PC-3 (cell line): Measurements from ENCODE around the gene EMILIN2. TPM values are rescaled to one million over a fixed set of nuclear protein-coding genes. Genes with fewer than 3 reads are reported as not detected.

ENCODE experiments used
- ATAC-seq: fragments of 200-7000 bp; cut with Tn5 transposase; 2 replicates; pipeline ENCODE4 v1.9.1; 2020; ENCODE audit warnings: mild to moderate bottlenecking, moderate library complexity
- BruUV-seq: library from RNA; stranded (reverse); fragments of 400-500 nt; replicated peaks from 2 replicates; lab custom pipeline; 2021; lab: Mats Ljungman, UMichigan
- CTCF ChIA-PET: fragments of 300-600 bp; sonication (Branson Sonifier 250); formaldehyde crosslinking; loops from one replicate; lab custom pipeline; 2022; ENCODE audit warnings: antibody characterized with exemption; lab: Charles Lee
- POLR2A ChIA-PET: fragments of 300-600 bp; sonication (Branson Sonifier 250); formaldehyde crosslinking; loops from one replicate; lab custom pipeline; 2022; ENCODE audit warnings: antibody characterized with exemption; ENCODE audit not compliant: unreplicated experiment; lab: Charles Lee
- DNase-seq: peaks from one replicate; pipeline ENCODE4 v3.0.0-alpha.2; 2015
- H2AFZ ChIP-seq: fragments of 300-600 bp; sonication (generic); 2 replicates; pipeline ENCODE4 v1.6.0; 2016; ENCODE audit warnings: antibody characterized with exemption, low read length
- H3F3A ChIP-seq: fragments of 300-600 bp; sonication (generic); one replicate; pipeline ENCODE4 v1.6.0; 2017; ENCODE audit warnings: antibody characterized with exemption, low read length, control low read depth, mild to moderate bottlenecking; ENCODE audit not compliant: unreplicated experiment
- H3K27ac ChIP-seq: fragments of 300-600 bp; sonication (generic); 2 replicates; pipeline ENCODE4 v1.5.1; 2016; ENCODE audit warnings: mild to moderate bottlenecking, low read length
- H3K27me3 ChIP-seq: fragments of 300-600 bp; sonication (generic); 2 replicates; pipeline ENCODE4 v1.6.1; 2016; ENCODE audit warnings: low read length, mixed read lengths
- H3K36me3 ChIP-seq: fragments of 300-600 bp; sonication (generic); 2 replicates; pipeline ENCODE4 v1.6.1; 2016; ENCODE audit warnings: low read depth, mixed run types, low read length, mixed read lengths
- H3K4me1 ChIP-seq: fragments of 300-600 bp; sonication (generic); 2 replicates; pipeline ENCODE4 v1.5.1; 2016; ENCODE audit warnings: low read length; ENCODE audit not compliant: insufficient read depth
- H3K4me2 ChIP-seq: fragments of 300-600 bp; sonication (generic); 2 replicates; pipeline ENCODE4 v1.6.0; 2016; ENCODE audit warnings: low read length
- H3K4me3 ChIP-seq: fragments of 300-600 bp; sonication (generic); 2 replicates; pipeline ENCODE4 v1.5.1; 2016; ENCODE audit warnings: mild to moderate bottlenecking, low read length, mixed read lengths
- H3K79me2 ChIP-seq: fragments of 300-600 bp; sonication (generic); 2 replicates; pipeline ENCODE4 v1.6.1; 2017; ENCODE audit warnings: low read length, mixed read lengths
- H3K9ac ChIP-seq: fragments of 300-600 bp; sonication (generic); 2 replicates; pipeline ENCODE4 v1.6.0; 2016; ENCODE audit warnings: mild to moderate bottlenecking, low read length
- H3K9me2 ChIP-seq: fragments of 300-600 bp; sonication (generic); replicated peaks from 2 replicates; pipeline ENCODE4 v1.6.1; 2016; ENCODE audit warnings: mixed run types, low read length, mixed read lengths
- H3K9me3 ChIP-seq: fragments of 300-600 bp; sonication (generic); 2 replicates; pipeline ENCODE4 v1.6.1; 2016; ENCODE audit warnings: low read length, mixed read lengths
- H4K20me1 ChIP-seq: fragments of 300-600 bp; sonication (generic); 2 replicates; pipeline ENCODE4 v1.6.1; 2016; ENCODE audit warnings: low read length, mixed read lengths
- CTCF ChIP-seq: fragments of 300-600 bp; sonication (generic); conservative IDR thresholded peaks from 2 replicates; pipeline ENCODE4 v1.5.1; 2017; ENCODE audit warnings: antibody characterized with exemption, low read depth, mild to moderate bottlenecking, low read length
- EZH2 ChIP-seq: fragments of 300-600 bp; sonication (generic); IDR thresholded peaks from one replicate; pipeline ENCODE4 v1.6.1; 2017; ENCODE audit warnings: antibody characterized with exemption, mild to moderate bottlenecking, low read length; ENCODE audit not compliant: unreplicated experiment
- EZH2phosphoT487 ChIP-seq: fragments of 300-600 bp; sonication (generic); IDR thresholded peaks from 2 replicates; pipeline ENCODE4 v1.6.1; 2018; ENCODE audit warnings: mild to moderate bottlenecking, antibody characterized with exemption, low read length, borderline replicate concordance
- intact Hi-C: fragments of 100-400 bp; cut with micrococcal nuclease; formaldehyde crosslinking; loops from 2 replicates; pipeline ENCODE4 v1.9.0; 2023
- total RNA-seq: library from RNA; depleted of rRNA; stranded (reverse); fragments of >200 nt; gene quantifications from 2 replicates; pipeline ENCODE4 v1.2.3, GENCODE V29; 2014

EMILIN2 gene
- total RNA-seq, 1 experiment from 2014 or later: 17.1 TPM

GRCh38 chr18:2896990-2897389, 50.2 kb downstream of the EMILIN2 start:
- no peak for TF ChIP-seq CTCF
- TF ChIP-seq EZH2: no peak
- TF ChIP-seq EZH2phosphoT487: no peak
- Histone ChIP-seq H3K4me3 (no peak overlapping the region), H3F3A (no peaks in the 10 kb centered on the region), H4K20me1 (no peaks in the 10 kb centered on the region), H3K36me3 (no peaks in the 10 kb centered on the region), H3K4me2 (no peak overlapping the region), H2AFZ (no peak overlapping the region), H3K9me3 (no peaks in the 10 kb centered on the region), H3K9me2 (no peaks in the 10 kb centered on the region), H3K79me2 (no peaks in the 10 kb centered on the region), H3K9ac (no peak overlapping the region), H3K4me1 (peaks cover 13% of the 10 kb centered on the region), H3K27me3 (no peaks in the 10 kb centered on the region), H3K27ac (no peak overlapping the region)
- POLR2A ChIA-PET: no interaction called here
- intact Hi-C loops: no loop called here
- no TSS peak for BruUV-seq
- DNase-seq: no peak
- CTCF ChIA-PET: no interaction called here
- no peak for ATAC-seq

GRCh38 chr18:2897448-2898185, 50.8 kb downstream of the EMILIN2 start:
- Histone ChIP-seq H3K9me3 (no peaks in the 10 kb centered on the region), H3K27me3 (no peaks in the 10 kb centered on the region), H3K9me2 (no peaks in the 10 kb centered on the region), H3K4me1 (peaks cover 12% of the 10 kb centered on the region), H3K36me3 (no peaks in the 10 kb centered on the region), H3K79me2 (no peaks in the 10 kb centered on the region), H3F3A (no peaks in the 10 kb centered on the region), H3K9ac (no peak overlapping the region), H2AFZ (0 out of 2 replicates have a peak overlapping the region, but pooled peaks have one; percentile 26), H3K4me3 (no peak overlapping the region), H4K20me1 (no peaks in the 10 kb centered on the region), H3K27ac (no peak overlapping the region), H3K4me2 (peak overlapping the region; percentile 27; the same call in 1 of the 2 replicates)
- POLR2A ChIA-PET: no interaction called here
- intact Hi-C loops: no loop called here
- DNase-seq: no peak
- no peak for TF ChIP-seq EZH2phosphoT487
- no peak for TF ChIP-seq CTCF
- no peak for TF ChIP-seq EZH2
- ATAC-seq: peak; percentile 6; the same call in 1 of the 2 replicates
- CTCF ChIA-PET: no interaction called here
- BruUV-seq: no TSS peak

DNA sequence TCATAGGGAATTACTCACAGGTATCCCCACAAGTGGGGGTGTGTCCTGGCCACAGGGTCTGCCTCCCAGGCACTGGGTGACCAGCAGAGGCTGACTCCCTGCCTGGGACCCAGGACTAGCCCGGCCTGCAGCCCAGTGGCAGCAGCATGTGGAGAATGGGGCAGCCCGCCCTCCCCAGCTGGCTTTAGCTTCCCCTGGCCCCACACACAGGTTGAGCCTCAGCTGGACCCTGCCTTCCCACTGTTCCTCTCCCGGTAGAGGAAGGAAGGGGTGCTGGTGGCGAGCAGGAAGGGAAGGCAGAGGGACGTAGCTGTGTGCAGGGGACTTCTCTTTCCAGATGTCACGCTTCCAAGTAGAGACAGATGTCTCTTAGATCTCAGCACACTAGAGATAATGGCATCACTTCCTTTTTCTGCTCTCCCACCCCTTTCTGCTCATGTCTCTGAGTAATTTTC, 51.4 kb downstream of the EMILIN2 start:
- Histone ChIP-seq H3K4me3 (no peak overlapping the region), H3K9me3 (no peaks in the 10 kb centered on the region), H3K9me2 (no peaks in the 10 kb centered on the region), H3K27ac (no peak overlapping the region), H4K20me1 (no peaks in the 10 kb centered on the region), H3F3A (no peaks in the 10 kb centered on the region), H3K27me3 (no peaks in the 10 kb centered on the region), H3K36me3 (no peaks in the 10 kb centered on the region), H3K79me2 (no peaks in the 10 kb centered on the region), H2AFZ (peak overlapping the region; percentile 26; the same call in 1 of the 2 replicates), H3K4me1 (peaks cover 12% of the 10 kb centered on the region), H3K4me2 (peak overlapping the region; percentile 27; the same call in 1 of the 2 replicates), H3K9ac (no peak overlapping the region)
- DNase-seq (peak; percentile 71), ATAC-seq (peak; percentile 90)
- no TSS peak for BruUV-seq
- CTCF ChIA-PET: no interaction called here
- intact Hi-C loops: no loop called here
- TF ChIP-seq EZH2: no peak
- TF ChIP-seq CTCF: no peak
- TF ChIP-seq EZH2phosphoT487: no peak
- POLR2A ChIA-PET: no interaction called here
